Breast epithelium (tissue), 4 donors: ENCODE measurements around the gene RAMACL. TPM values are rescaled to one million over a fixed set of nuclear protein-coding genes. Genes with fewer than 3 reads are reported as not detected.
A peak's percentile ranks its signal among the peaks of the same experiment; 100 is the strongest.

ENCODE experiments used
- DNase-seq, 2 donors: peaks; one replicate each; pipeline ENCODE4 v3.0.0-alpha.2; 2019; ENCODE audit warnings: low spot score in 2 of 2
- H3K27ac ChIP-seq, 2 donors: fragments of 200-600 bp; sonication (generic) in 1 of 2; one replicate each; pipeline ENCODE4 v1.5.1; 2016 to 2019; ENCODE audit warnings: mild to moderate bottlenecking in 1 of 2
- H3K27me3 ChIP-seq, 2 donors: fragments of 200-600 bp; sonication (generic) in 1 of 2; one replicate each; pipeline versions ENCODE4 v1.5.1 to v1.6.0; 2017 to 2019; ENCODE audit warnings: control low read depth in 1 of 2, mild to moderate bottlenecking in 1 of 2
- H3K36me3 ChIP-seq: fragments of 200-600 bp; one replicate; pipeline ENCODE4 v1.5.1; 2019
- H3K4me1 ChIP-seq, 2 donors: fragments of 200-600 bp; sonication (generic); one replicate each; pipeline ENCODE4 v1.5.1; 2016 to 2019; ENCODE audit warnings: control low read depth in 1 of 2
- H3K4me3 ChIP-seq, 3 donors: fragments of 200-600 bp; sonication (generic); 1 replicate in 2 of 3; 2 replicates in 1 of 3; pipeline ENCODE4 v1.5.1; 2016 to 2019; ENCODE audit warnings: mild to moderate bottlenecking in 3 of 3, moderate library complexity in 2 of 3
- H3K9me3 ChIP-seq, 2 donors: fragments of 200-600 bp; sonication (generic) in 1 of 2; one replicate each; pipeline ENCODE4 v1.5.1; 2016 to 2019; ENCODE audit warnings: control low read depth in 1 of 2
- CTCF ChIP-seq, 3 donors: fragments of 450-650 bp; IDR thresholded peaks; one replicate each; pipeline ENCODE4 v1.5.1; 2016 to 2017; ENCODE audit warnings: antibody characterized with exemption in 3 of 3, mild to moderate bottlenecking in 3 of 3, moderate library complexity in 3 of 3
- POLR2A ChIP-seq: fragments of 450-650 bp; IDR thresholded peaks from one replicate; pipeline ENCODE4 v1.6.1; 2016; ENCODE audit warnings: antibody characterized with exemption, mild to moderate bottlenecking, moderate library complexity
- POLR2AphosphoS5 ChIP-seq, 3 donors: sonication (generic); formaldehyde crosslinking; IDR thresholded peaks; one replicate each; pipeline ENCODE4 v1.6.1; 2017; ENCODE audit warnings: antibody characterized with exemption in 3 of 3
- intact Hi-C: fragments of 100-400 bp; cut with DNase I; formaldehyde crosslinking; loops from one replicate; pipeline ENCODE4 v1.15.1; 2023; ENCODE audit warnings: low total_unique reads
- total RNA-seq, 3 donors: library from RNA; depleted of rRNA; stranded (reverse); fragments of >200 nt; gene quantifications; one replicate each; pipeline ENCODE4 v1.1.0, GENCODE V29; 2016

RAMACL gene
- total RNA-seq, 3 donors from 2014 or later: 2.5 to 13.4 (median 2.6) TPM

- no peaks in the 10 kb centered on the region for H3K36me3 ChIP-seq
- intact Hi-C loops: no loop called here
- TF ChIP-seq CTCF (IDR thresholded peaks at IDR 0.05) (no peak), POLR2A (no peak), POLR2AphosphoS5 (IDR thresholded peaks at IDR 0.05) (no peak)
- no peaks in the 10 kb centered on the region for H3K4me1 ChIP-seq
- no peak overlapping the region for H3K4me3 ChIP-seq
- no peaks in the 10 kb centered on the region for H3K9me3 ChIP-seq
- H3K27me3 ChIP-seq: no peaks in the 10 kb centered on the region
- no peak overlapping the region for H3K27ac ChIP-seq
- DNase-seq: no peak
These were observed 42.7 kb downstream of the RAMACL start for GRCh38 chr6:166543603-166544295.

GRCh38 chr6:166542580-166542912 lies 43.9 kb downstream of the RAMACL start:
- no peaks in the 10 kb centered on the region for H3K27me3 ChIP-seq
- H3K4me3 ChIP-seq: peak overlapping the region in 1 of 3 donors; percentile 31
- DNase-seq: no peak
- no peaks in the 10 kb centered on the region for H3K9me3 ChIP-seq
- intact Hi-C loops: no loop called here
- no peaks in the 10 kb centered on the region for H3K4me1 ChIP-seq
- peak overlapping the region in 1 of 2 donors; percentile 28 for H3K27ac ChIP-seq
- H3K36me3 ChIP-seq: no peaks in the 10 kb centered on the region
- no peak for TF ChIP-seq POLR2A
- TF ChIP-seq POLR2AphosphoS5 (IDR thresholded peaks at IDR 0.05): no peak
- TF ChIP-seq CTCF (IDR thresholded peaks at IDR 0.05): no peak

GRCh38 chr6:166541876-166542579 lies 44.5 kb downstream of the RAMACL start:
- intact Hi-C loops: no loop called here
- H3K4me3 ChIP-seq: peak overlapping the region in 1 of 3 donors; percentile 31
- H3K9me3 ChIP-seq: no peaks in the 10 kb centered on the region
- H3K36me3 ChIP-seq: no peaks in the 10 kb centered on the region
- peak overlapping the region in 1 of 2 donors; percentile 55 for H3K27ac ChIP-seq
- H3K4me1 ChIP-seq: no peaks in the 10 kb centered on the region
- TF ChIP-seq CTCF (IDR thresholded peaks at IDR 0.05) (no peak), POLR2AphosphoS5 (IDR thresholded peaks at IDR 0.05) (no peak), POLR2A (no peak)
- no peak for DNase-seq
- H3K27me3 ChIP-seq: no peaks in the 10 kb centered on the region

GRCh38 chr6:166541366-166541765 lies 45.1 kb downstream of the RAMACL start:
- no peaks in the 10 kb centered on the region for H3K27me3 ChIP-seq
- intact Hi-C loops: no loop called here
- TF ChIP-seq POLR2AphosphoS5 (IDR thresholded peaks at IDR 0.05) (no peak), POLR2A (no peak), CTCF (IDR thresholded peaks at IDR 0.05) (no peak)
- no peaks in the 10 kb centered on the region for H3K36me3 ChIP-seq
- peak overlapping the region in 1 of 2 donors; percentile 55 for H3K27ac ChIP-seq
- H3K4me3 ChIP-seq: peak overlapping the region in 2 of 3 donors; percentile 23 to 52
- H3K4me1 ChIP-seq: no peaks in the 10 kb centered on the region
- H3K9me3 ChIP-seq: no peaks in the 10 kb centered on the region
- DNase-seq: no peak

- DNase-seq: no peak
- intact Hi-C loops: no loop called here
- H3K36me3 ChIP-seq: no peaks in the 10 kb centered on the region
- no peaks in the 10 kb centered on the region for H3K9me3 ChIP-seq
- TF ChIP-seq POLR2A (no peak), CTCF (IDR thresholded peaks at IDR 0.05) (no peak), POLR2AphosphoS5 (IDR thresholded peaks at IDR 0.05) (no peak)
- H3K4me3 ChIP-seq: peak overlapping the region in 2 of 3 donors; percentile 23 to 52
- peak overlapping the region in 1 of 2 donors; percentile 55 for H3K27ac ChIP-seq
- H3K27me3 ChIP-seq: no peaks in the 10 kb centered on the region
- H3K4me1 ChIP-seq: no peaks in the 10 kb centered on the region
These were observed 45.7 kb downstream of the RAMACL start for GRCh38 chr6:166540631-166541331.
